HG03196 (cell line): ENCODE data around the gene HMGXB4.

ENCODE experiments used
- ATAC-seq: cut with Tn5 transposase; IDR thresholded peaks from one replicate; pipeline ENCODE4 v1.9.1; 2021; ENCODE audit not compliant: unreplicated experiment

The HMGXB4 gene

DNA sequence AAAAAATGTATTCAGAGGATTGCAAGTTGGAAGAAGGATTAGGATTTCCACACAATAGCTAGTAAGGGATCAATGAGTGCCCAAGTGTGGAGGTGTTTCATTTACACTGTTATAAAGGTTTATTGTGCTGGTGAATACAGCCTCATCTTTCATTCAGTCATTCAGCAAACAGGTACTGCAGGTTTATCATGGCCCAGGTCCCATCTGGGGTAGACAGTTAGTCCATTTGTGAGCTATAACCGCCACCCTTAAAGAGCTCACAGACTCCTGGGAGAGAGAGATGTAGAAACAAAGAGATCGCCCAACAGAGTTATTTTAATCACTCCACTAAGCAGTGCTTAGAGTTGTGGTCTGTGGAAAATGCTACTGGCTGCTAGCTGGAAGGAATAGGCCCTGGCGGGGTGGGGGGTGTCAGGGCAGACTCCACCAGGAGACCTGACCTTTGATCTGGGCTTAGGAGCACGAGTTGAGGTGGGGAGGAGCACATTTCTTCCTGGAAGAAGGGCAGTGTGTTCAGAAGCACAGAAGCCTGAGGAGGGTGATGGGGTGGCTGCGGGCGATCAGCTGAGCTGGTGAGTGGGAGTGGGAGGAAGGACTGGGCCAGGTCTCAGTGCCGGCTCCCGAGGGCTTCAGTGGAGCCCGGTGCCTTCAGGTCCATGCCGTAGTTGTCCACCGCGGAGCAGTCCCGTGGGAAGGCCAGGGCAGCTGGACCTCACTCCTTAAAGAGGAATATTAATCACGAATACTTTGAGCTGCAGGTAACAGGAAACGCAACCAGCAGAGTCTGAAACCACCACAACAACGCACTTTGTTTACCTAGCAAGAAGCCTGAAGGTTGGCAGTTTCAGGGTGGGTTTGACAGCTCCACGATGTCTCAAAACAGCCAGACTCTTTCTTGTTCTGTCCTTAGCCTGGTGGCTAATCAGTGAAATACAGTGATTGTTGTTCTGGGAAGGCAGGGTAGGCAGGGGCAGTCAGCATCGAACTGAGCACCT is 53.6 kb downstream of the HMGXB4 start:
- ATAC-seq, result no peak

DNA sequence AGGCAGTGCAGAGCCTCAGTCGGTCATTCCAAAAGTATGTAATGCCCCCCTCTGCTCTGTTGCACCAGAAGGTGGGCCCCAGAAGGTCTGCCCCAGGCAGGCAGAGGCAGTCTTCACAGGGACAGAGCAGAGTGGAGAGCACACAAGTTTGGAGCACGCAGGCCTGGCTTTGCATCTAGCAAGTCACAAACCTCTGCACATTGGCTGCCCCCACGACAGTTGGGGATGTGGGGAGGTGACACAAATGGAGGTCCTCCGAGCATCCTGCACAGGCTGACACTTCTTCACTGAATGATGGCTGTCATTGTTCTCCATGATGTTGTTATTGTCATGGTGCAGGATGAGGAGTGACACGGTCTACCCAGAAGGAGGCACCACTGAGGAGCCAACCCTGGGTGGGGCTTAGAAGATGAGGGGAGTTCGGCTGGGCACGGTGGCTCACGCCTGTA is 54.3 kb downstream of the HMGXB4 start:
- no peak for ATAC-seq

DNA sequence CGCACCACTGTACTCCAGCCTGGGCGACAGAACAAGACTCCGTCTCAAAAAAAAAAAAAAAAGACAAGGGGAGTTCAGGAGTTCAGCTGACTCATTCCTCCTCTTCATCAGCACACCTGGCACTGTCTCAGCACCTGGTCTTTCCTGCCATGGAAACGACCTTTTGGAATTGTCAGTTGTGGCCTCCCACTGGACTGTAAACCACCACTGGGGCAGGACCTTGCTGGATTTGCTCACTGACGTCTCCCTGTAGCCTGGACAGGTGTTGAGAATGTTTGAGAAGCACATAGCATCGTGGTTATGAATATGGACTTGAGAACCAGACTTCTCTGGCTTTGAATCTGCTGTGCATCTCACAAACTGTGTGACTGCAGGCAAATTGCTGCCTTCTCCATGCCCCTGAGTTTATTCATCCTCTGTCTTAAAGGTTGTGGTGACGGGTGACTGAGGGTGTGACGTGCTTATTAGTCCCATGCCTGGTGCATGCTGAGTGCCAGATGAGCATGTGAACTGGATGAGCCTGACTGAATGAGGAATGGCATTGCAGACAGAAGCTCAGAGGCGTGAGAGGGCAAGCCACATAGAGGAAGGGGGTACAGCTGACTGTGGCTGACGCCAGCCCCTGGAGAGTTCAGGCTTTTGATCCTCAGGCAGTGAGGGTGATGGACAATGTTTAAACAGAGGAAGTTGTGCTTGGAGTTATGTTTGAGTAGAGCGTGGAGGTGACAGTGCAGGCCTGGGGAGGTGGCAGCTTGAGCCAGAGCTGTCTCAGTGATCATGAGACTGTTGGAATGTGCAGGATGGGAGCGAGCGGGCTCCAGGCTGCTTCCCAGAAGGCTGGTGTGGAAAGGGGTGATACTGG is 55.1 kb downstream of the HMGXB4 start:
- ATAC-seq, result no peak

- ATAC-seq, result no peak
Measured at GRCh38 chr22:35313311-35314121, 56.2 kb downstream of the HMGXB4 start.

DNA sequence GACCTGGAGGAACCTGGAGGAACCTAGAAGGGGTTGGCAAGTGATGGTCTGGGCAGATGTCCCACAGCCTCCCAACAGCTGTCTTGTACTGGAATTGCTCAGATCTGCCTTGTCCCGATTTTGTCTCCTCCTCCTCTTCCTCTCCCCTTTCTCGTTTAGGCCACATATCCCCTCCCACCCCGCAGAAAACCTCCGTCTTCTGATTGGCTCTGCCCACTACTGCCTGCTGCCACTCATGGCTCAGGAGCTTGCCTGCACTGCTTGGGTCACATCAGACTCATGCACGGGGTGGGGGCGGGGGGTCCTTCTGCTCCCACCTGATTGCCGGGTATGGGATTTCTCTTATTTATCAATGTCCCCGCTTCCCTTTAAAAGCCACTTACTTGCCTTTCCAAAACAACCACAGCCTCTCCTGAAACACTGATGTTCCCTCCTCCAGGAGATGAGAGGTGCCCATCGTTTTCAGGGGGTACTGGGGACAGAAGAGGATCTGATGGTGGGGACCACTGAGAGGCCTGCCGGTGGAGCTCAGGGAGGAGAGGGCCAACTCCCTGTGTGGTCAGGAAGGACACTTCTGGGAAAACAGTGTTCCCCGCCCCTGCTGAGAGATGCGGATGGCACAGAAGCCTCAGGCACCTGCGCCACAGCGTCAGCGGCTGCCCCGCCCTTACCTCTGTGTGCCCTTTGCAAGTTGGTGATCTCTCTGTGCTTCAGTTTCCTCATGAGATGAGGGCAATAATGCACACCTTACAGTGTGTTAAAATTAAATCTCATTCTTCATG is 57.1 kb downstream of the HMGXB4 start:
- no peak for ATAC-seq

DNA sequence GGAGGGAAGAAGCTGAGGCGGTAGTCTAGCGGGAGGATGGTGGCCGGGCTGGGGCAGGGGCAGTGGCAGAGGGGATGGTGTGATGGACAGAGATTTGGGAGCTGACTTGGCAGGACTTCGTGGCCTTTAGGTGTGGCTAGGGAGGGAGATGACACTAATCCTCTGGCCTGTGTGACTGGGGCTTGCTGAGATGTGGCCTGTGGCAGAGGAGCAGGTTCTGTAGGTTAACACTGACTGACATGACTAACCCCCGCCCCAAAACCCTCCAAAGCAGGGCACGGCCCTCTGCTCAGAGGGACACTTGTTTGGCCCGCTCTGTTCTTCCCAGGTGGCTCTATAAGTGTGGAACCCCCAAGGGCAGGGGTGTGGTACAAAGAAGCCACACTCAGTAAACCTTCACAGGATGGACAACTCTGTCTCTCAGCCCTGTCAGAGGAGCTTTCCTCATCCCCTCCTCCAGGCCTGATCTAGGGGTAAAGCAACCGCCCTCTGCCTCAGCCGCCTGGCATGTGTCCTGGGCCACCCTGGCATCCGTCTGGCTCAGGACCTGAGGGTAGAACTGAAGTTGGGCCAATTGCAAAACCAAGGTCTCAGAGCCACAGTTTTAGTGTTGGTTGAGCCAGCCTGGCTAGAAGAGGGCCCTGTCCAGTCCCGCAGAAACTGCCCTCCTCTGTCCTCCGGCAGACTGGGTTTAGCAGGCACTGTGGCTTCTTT is 58.0 kb downstream of the HMGXB4 start:
- no peak for ATAC-seq

GRCh38 chr22:35315855-35316745 is 58.8 kb downstream of the HMGXB4 start:
- ATAC-seq, result no peak

DNA sequence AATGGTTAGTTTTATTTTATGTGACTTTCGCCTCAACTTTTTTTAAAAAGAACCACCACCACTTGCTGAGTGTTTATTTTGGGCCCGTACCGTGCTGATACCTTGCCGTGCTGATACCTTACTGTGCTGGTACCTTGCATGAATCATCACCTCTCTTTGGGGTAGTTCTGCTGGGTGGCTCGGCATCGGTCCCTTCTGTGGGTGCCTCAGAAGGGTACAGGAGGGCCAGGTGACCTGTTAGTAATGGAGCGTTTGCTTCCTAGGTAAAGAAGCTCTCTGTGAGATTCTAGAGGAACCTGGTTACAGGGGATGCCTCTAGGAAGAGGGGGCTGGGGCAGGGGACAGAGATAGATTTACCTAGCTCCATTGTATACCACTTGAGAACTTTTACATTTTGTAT is 59.5 kb downstream of the HMGXB4 start:
- ATAC-seq, result no peak

GRCh38 chr22:35317680-35318290 is 60.5 kb downstream of the HMGXB4 start:
- ATAC-seq, result no peak

DNA sequence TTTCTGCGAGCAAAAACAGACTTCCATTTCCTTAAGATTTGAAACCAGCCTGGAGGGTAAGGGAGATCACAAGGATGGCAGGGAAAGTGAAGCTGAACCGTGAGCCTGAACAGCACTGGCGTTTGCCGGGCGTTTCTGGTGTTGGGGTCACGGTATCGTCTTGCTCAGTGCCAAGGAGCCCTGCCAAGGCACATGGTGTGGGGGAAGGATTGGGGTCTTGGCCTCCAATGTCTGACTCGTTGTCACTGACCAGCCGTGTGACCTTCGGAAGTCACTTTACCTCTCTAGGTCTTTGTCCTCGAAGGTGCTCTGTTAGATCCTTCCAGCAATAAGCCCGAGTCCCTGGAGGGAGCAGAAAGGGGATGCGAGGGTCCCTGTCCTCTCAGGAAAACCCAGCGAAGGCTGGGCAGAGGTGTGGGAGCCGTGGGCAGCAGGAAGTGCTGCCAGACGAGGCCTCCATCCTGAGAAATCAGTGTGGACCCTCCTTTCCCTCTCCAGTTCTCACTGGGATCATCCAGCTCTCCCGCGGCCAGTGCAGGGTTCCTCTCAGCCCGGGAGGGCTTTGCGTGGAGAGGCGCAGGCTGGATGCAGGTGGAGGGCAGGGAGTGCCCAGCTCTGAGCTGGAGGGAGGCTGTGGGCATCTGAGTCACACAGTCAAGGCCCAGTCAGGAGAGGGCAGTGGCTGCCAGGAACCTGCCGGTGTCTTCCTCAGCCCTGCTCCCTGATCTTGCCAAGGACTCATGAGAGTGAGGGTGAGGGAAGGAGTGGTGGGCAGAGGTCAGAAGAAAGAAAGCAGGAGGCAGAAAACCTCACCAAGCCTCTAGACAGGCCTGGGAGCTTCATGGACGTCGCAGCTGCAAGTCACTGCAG is 61.3 kb downstream of the HMGXB4 start:
- ATAC-seq, result no peak

- no peak for ATAC-seq
Measured at GRCh38 chr22:35319244-35319985, 62.1 kb downstream of the HMGXB4 start.

- ATAC-seq, result no peak
Measured at GRCh38 chr22:35322126-35322525, 64.8 kb downstream of the HMGXB4 start.

DNA sequence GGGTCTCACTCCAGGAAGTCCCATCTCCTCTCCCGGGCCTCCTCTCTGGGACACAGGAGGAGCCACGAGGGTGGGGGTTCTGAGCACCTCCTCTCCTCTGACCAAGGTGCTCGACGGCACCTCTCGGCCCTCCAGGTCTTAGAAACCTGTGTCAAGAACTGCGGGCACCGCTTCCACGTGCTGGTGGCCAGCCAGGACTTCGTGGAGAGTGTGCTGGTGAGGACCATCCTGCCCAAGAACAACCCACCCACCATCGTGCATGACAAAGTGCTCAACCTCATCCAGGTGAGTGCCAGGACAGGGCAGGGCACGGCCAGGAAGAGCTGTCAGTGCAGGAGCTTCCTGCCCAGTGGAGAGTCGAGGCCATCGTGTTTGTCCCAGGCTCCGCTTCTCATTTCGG is 65.6 kb downstream of the HMGXB4 start:
- no peak for ATAC-seq

DNA sequence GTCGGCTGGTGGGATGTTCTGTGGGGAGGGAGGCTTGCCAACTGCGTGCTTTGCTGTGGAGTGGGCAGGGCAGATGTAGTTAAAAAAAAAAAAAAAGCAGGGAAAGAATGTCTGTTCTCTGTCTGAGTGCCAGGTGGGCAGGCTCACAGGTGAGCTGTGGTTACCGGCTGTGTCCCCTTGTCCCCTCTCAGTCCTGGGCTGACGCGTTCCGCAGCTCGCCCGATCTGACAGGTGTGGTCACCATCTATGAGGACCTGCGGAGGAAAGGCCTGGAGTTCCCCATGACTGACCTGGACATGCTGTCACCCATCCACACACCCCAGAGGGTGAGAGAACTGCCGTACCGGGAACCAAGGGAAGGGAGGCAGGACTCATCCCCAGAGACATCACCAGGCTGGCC is 66.0 kb downstream of the HMGXB4 start:
- no peak for ATAC-seq

- ATAC-seq, result no peak
Measured at GRCh38 chr22:35324067-35324466, 66.8 kb downstream of the HMGXB4 start.

DNA sequence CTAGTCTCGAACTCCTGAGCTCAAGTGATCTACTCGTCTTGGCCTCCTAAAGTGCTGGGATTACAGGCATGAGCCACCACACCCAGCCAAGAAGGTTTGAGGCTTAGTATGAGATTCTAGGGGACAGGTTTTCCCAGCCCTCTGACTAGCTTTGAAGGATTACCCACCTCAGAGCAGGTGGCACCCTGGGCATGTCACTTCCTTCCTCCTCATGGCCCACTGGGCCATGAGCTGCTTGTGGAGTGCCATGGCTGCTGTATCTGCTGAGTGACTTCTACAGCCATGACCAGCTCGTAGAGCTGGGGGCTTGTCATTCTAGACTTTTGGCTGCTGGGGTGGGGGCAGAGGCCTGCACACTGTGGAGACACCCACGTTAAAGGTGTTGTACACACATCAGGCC is 67.5 kb downstream of the HMGXB4 start:
- ATAC-seq, result no peak
